Stomach (tissue), 4 donors: ENCODE results near the gene TSPAN15.

ENCODE experiments used
- CTCF ChIP-seq, 7 experiments: fragments of 450-650 bp in 4 of 7; fragments of 200-600 bp in 3 of 7; sonication (generic) in 3 of 7; IDR thresholded peaks; one replicate each; pipeline ENCODE4 v1.5.1; 2016 to 2019; ENCODE audit warnings: antibody characterized with exemption in 7 of 7, control low read depth in 2 of 7, mild to moderate bottlenecking in 1 of 7
- EP300 ChIP-seq: sonication (generic); formaldehyde crosslinking; IDR thresholded peaks from one replicate; pipeline ENCODE4 v1.6.1; 2017; ENCODE audit warnings: antibody characterized with exemption

- TF ChIP-seq CTCF (IDR thresholded peaks at IDR 0.05) (no peak), EP300 (no peak)
Observed at GRCh38 chr10:69418052-69418752, 33.1 kb upstream of the TSPAN15 start.
